Measurements from ENCODE around the gene TMEM167B. TPM values are rescaled to one million over a fixed set of nuclear protein-coding genes. Genes with fewer than 3 reads are reported as not detected.

Gene TMEM167B
- total RNA-seq, 1 donor from 2014 or later: 22.1 TPM

- Mint-ChIP-seq H3K4me1 (peaks cover 13% of the 10 kb centered on the region), H3K27ac (no peak overlapping the region), H3K27me3 (ENCODE audit: insufficient read depth, low read depth) (peaks cover 2% of the 10 kb centered on the region), H3K9me3 (no peaks in the 10 kb centered on the region), H3K36me3 (no peaks in the 10 kb centered on the region), H3K4me3 (no peak overlapping the region)
- no peak overlapping the region for H3K27ac ChIP-seq
- no peak overlapping the region for H3K4me3 ChIP-seq
- H2AFZ ChIP-seq (replicated peaks): no peak overlapping the region
- no peak for DNase-seq (ENCODE audit: low spot score)
- no peaks in the 10 kb centered on the region for H3F3A ChIP-seq (ENCODE audit: low read depth)
- H3K79me2 ChIP-seq (ENCODE audit: low read depth): no peaks in the 10 kb centered on the region
- no peaks in the 10 kb centered on the region for H3K27me3 ChIP-seq
- no peak overlapping the region for H3K4me2 ChIP-seq
- TF ChIP-seq EZH2 (IDR thresholded peaks at IDR 0.05) (no peak), EZH2phosphoT487 (IDR thresholded peaks at IDR 0.05) (no peak)
- TF ChIP-seq, protein P1, sequence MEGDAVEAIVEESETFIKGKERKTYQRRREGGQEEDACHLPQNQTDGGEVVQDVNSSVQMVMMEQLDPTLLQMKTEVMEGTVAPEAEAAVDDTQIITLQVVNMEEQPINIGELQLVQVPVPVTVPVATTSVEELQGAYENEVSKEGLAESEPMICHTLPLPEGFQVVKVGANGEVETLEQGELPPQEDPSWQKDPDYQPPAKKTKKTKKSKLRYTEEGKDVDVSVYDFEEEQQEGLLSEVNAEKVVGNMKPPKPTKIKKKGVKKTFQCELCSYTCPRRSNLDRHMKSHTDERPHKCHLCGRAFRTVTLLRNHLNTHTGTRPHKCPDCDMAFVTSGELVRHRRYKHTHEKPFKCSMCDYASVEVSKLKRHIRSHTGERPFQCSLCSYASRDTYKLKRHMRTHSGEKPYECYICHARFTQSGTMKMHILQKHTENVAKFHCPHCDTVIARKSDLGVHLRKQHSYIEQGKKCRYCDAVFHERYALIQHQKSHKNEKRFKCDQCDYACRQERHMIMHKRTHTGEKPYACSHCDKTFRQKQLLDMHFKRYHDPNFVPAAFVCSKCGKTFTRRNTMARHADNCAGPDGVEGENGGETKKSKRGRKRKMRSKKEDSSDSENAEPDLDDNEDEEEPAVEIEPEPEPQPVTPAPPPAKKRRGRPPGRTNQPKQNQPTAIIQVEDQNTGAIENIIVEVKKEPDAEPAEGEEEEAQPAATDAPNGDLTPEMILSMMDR (IDR thresholded peaks at IDR 0.05): no peak
- no peak overlapping the region for H3K9ac ChIP-seq
- no peaks in the 10 kb centered on the region for H4K20me1 ChIP-seq (ENCODE audit: low read depth)
- no peaks in the 10 kb centered on the region for H3K9me3 ChIP-seq (ENCODE audit: low read depth)
- H3K4me1 ChIP-seq: peaks cover 6% of the 10 kb centered on the region
- H3K36me3 ChIP-seq: no peaks in the 10 kb centered on the region
Observed at GRCh38 chr1:109135940-109136339, 45.4 kb downstream of the TMEM167B start.

- Mint-ChIP-seq H3K27me3 (ENCODE audit: insufficient read depth, low read depth) (peaks cover 2% of the 10 kb centered on the region), H3K36me3 (no peaks in the 10 kb centered on the region), H3K4me3 (no peak overlapping the region), H3K9me3 (no peaks in the 10 kb centered on the region), H3K27ac (no peak overlapping the region), H3K4me1 (peaks cover 13% of the 10 kb centered on the region)
- no peak overlapping the region for H3K4me2 ChIP-seq
- TF ChIP-seq EZH2phosphoT487 (IDR thresholded peaks at IDR 0.05) (no peak), EZH2 (IDR thresholded peaks at IDR 0.05) (no peak)
- TF ChIP-seq, protein P1 (IDR thresholded peaks at IDR 0.05): no peak
- H3K36me3 ChIP-seq: no peaks in the 10 kb centered on the region
- no peaks in the 10 kb centered on the region for H3F3A ChIP-seq (ENCODE audit: low read depth)
- H3K79me2 ChIP-seq (ENCODE audit: low read depth): no peaks in the 10 kb centered on the region
- no peak overlapping the region for H3K4me3 ChIP-seq
- H3K9ac ChIP-seq: no peak overlapping the region
- no peak for DNase-seq (ENCODE audit: low spot score)
- H2AFZ ChIP-seq (replicated peaks): peak overlapping the region; percentile 51
- H4K20me1 ChIP-seq (ENCODE audit: low read depth): no peaks in the 10 kb centered on the region
- no peak overlapping the region for H3K27ac ChIP-seq
- H3K27me3 ChIP-seq: no peaks in the 10 kb centered on the region
- no peaks in the 10 kb centered on the region for H3K9me3 ChIP-seq (ENCODE audit: low read depth)
- peaks cover 6% of the 10 kb centered on the region for H3K4me1 ChIP-seq
Observed at GRCh38 chr1:109136766-109137165, 46.2 kb downstream of the TMEM167B start.

GRCh38 chr1:109137958-109138357, 47.4 kb downstream of the TMEM167B start:
- no peak overlapping the region for H3K27ac ChIP-seq
- H3K27me3 Mint-ChIP-seq (ENCODE audit: insufficient read depth, low read depth): peaks cover 2% of the 10 kb centered on the region
- H4K20me1 ChIP-seq (ENCODE audit: low read depth): no peaks in the 10 kb centered on the region
- H3K9me3 Mint-ChIP-seq: no peaks in the 10 kb centered on the region
- TF ChIP-seq EZH2phosphoT487 (IDR thresholded peaks at IDR 0.05): no peak
- H3K9ac ChIP-seq: no peak overlapping the region
- no peak overlapping the region for H3K4me3 ChIP-seq
- no peak overlapping the region for H2AFZ ChIP-seq (replicated peaks)
- H3K9me3 ChIP-seq (ENCODE audit: low read depth): no peaks in the 10 kb centered on the region
- no peak overlapping the region for H3K4me3 Mint-ChIP-seq
- peaks cover 13% of the 10 kb centered on the region for H3K4me1 Mint-ChIP-seq
- no peaks in the 10 kb centered on the region for H3F3A ChIP-seq (ENCODE audit: low read depth)
- H3K4me1 ChIP-seq: peaks cover 6% of the 10 kb centered on the region
- DNase-seq (ENCODE audit: low spot score): no peak
- no peaks in the 10 kb centered on the region for H3K36me3 ChIP-seq
- no peaks in the 10 kb centered on the region for H3K27me3 ChIP-seq
- H3K27ac Mint-ChIP-seq: no peak overlapping the region
- H3K4me2 ChIP-seq: no peak overlapping the region
- H3K79me2 ChIP-seq (ENCODE audit: low read depth): no peaks in the 10 kb centered on the region
- no peaks in the 10 kb centered on the region for H3K36me3 Mint-ChIP-seq

- TF ChIP-seq EZH2 (IDR thresholded peaks at IDR 0.05): no peak
- TF ChIP-seq, protein P1 (IDR thresholded peaks at IDR 0.05): no peak
- TF ChIP-seq EZH2phosphoT487 (IDR thresholded peaks at IDR 0.05): no peak
- Mint-ChIP-seq H3K27me3 (ENCODE audit: insufficient read depth, low read depth) (peaks cover 2% of the 10 kb centered on the region), H3K4me3 (no peak overlapping the region), H3K4me1 (peaks cover 13% of the 10 kb centered on the region), H3K27ac (peak overlapping the region; percentile 66), H3K36me3 (no peaks in the 10 kb centered on the region), H3K9me3 (no peaks in the 10 kb centered on the region)
- no peak overlapping the region for H2AFZ ChIP-seq (replicated peaks)
- no peaks in the 10 kb centered on the region for H3K27me3 ChIP-seq
- H3K4me1 ChIP-seq: peaks cover 6% of the 10 kb centered on the region
- H3K36me3 ChIP-seq: no peaks in the 10 kb centered on the region
- DNase-seq (ENCODE audit: low spot score): no peak
- H3K79me2 ChIP-seq (ENCODE audit: low read depth): no peaks in the 10 kb centered on the region
- no peak overlapping the region for H3K27ac ChIP-seq
- no peaks in the 10 kb centered on the region for H3F3A ChIP-seq (ENCODE audit: low read depth)
- H3K9me3 ChIP-seq (ENCODE audit: low read depth): no peaks in the 10 kb centered on the region
- no peaks in the 10 kb centered on the region for H4K20me1 ChIP-seq (ENCODE audit: low read depth)
- H3K4me3 ChIP-seq: no peak overlapping the region
- H3K4me2 ChIP-seq: no peak overlapping the region
- no peak overlapping the region for H3K9ac ChIP-seq
Observed at GRCh38 chr1:109138358-109138757, 47.8 kb downstream of the TMEM167B start.
